Suprapubic skin (tissue), 4 donors: ENCODE data around the gene TMEM213. TPM values are rescaled to one million over a fixed set of nuclear protein-coding genes. Genes with fewer than 3 reads are reported as not detected.

Source experiments
- DNase-seq, 2 donors: peaks; one replicate each; pipeline ENCODE4 v3.0.0-alpha.2; 2019; ENCODE audit warnings: low spot score in 2 of 2
- H3K27ac ChIP-seq: fragments of 200-600 bp; sonication (generic); one replicate; pipeline ENCODE4 v1.5.1; 2019
- H3K27me3 ChIP-seq: fragments of 200-600 bp; sonication (generic); one replicate; pipeline ENCODE4 v1.5.1; 2019
- H3K36me3 ChIP-seq: fragments of 200-600 bp; sonication (generic); one replicate; pipeline ENCODE4 v1.5.1; 2019
- H3K4me1 ChIP-seq: fragments of 200-600 bp; sonication (generic); one replicate; pipeline ENCODE4 v1.5.1; 2019
- H3K4me3 ChIP-seq: fragments of 200-600 bp; sonication (generic); one replicate; pipeline ENCODE4 v1.5.1; 2019; ENCODE audit warnings: mild to moderate bottlenecking
- H3K9me3 ChIP-seq: fragments of 200-600 bp; sonication (generic); one replicate; pipeline ENCODE4 v1.5.1; 2019
- CTCF ChIP-seq, 2 donors: fragments of 200-600 bp in 1 of 2; fragments of 450-650 bp in 1 of 2; sonication (generic) in 1 of 2; IDR thresholded peaks; one replicate each; pipeline ENCODE4 v1.5.1; 2016 to 2019; ENCODE audit warnings: antibody characterized with exemption in 2 of 2, mild to moderate bottlenecking in 1 of 2, moderate library complexity in 1 of 2
- EP300 ChIP-seq: sonication (generic); formaldehyde crosslinking; IDR thresholded peaks from one replicate; pipeline ENCODE4 v1.6.1; 2017; ENCODE audit warnings: antibody characterized with exemption
- POLR2A ChIP-seq, 2 donors: fragments of 450-650 bp; IDR thresholded peaks; one replicate each; pipeline ENCODE4 v1.6.1; 2017; ENCODE audit warnings: antibody characterized with exemption in 2 of 2, mild to moderate bottlenecking in 2 of 2, moderate library complexity in 2 of 2
- POLR2AphosphoS5 ChIP-seq, 3 donors: sonication (generic); formaldehyde crosslinking; IDR thresholded peaks; one replicate each; pipeline ENCODE4 v1.6.1; 2017; ENCODE audit warnings: antibody characterized with exemption in 3 of 3
- WGBS: methylation state at CpG from one replicate; pipeline ENCODE4 v1.1.5; 2018; 5-methylcytosine and 5-hydroxymethylcytosine counted together
- total RNA-seq, 4 donors: library from RNA; depleted of rRNA; stranded (reverse); fragments of >200 nt; gene quantifications; one replicate each; pipeline ENCODE4 v1.1.0, GENCODE V29; 2016

The TMEM213 gene
- total RNA-seq, 4 donors from 2014 or later: 11.4 to 20.8 (median 14.8) TPM

- no peak overlapping the region for H3K4me3 ChIP-seq
- WGBS: 92% methylated on average over 5 of the region's 5 CpGs
- no peaks in the 10 kb centered on the region for H3K27me3 ChIP-seq
- no peak for TF ChIP-seq POLR2A (IDR thresholded peaks at IDR 0.05)
- TF ChIP-seq POLR2AphosphoS5 (IDR thresholded peaks at IDR 0.05): no peak
- TF ChIP-seq CTCF (IDR thresholded peaks at IDR 0.05): no peak
- TF ChIP-seq EP300: no peak
- peaks cover 6% of the 10 kb centered on the region for H3K36me3 ChIP-seq
- no peak overlapping the region for H3K27ac ChIP-seq
- no peak for DNase-seq
- H3K4me1 ChIP-seq: no peaks in the 10 kb centered on the region
- H3K9me3 ChIP-seq: no peaks in the 10 kb centered on the region
Measured at GRCh38 chr7:138852469-138852868, 54.7 kb downstream of the TMEM213 start.

- Histone ChIP-seq H3K36me3 (peaks cover 6% of the 10 kb centered on the region), H3K27me3 (no peaks in the 10 kb centered on the region), H3K9me3 (no peaks in the 10 kb centered on the region), H3K4me1 (no peaks in the 10 kb centered on the region), H3K4me3 (no peak overlapping the region), H3K27ac (no peak overlapping the region)
- no peak for DNase-seq
- TF ChIP-seq CTCF (IDR thresholded peaks at IDR 0.05) (no peak), EP300 (no peak), POLR2A (IDR thresholded peaks at IDR 0.05) (no peak), POLR2AphosphoS5 (IDR thresholded peaks at IDR 0.05) (no peak)
- 88% methylated on average over 3 of the region's 3 CpGs for WGBS
Measured at GRCh38 chr7:138853448-138853847, 55.7 kb downstream of the TMEM213 start.

GRCh38 chr7:138854115-138854645 lies 56.4 kb downstream of the TMEM213 start:
- peaks cover 6% of the 10 kb centered on the region for H3K36me3 ChIP-seq
- H3K27ac ChIP-seq: no peak overlapping the region
- WGBS: 89% methylated on average over 5 of the region's 5 CpGs
- no peaks in the 10 kb centered on the region for H3K9me3 ChIP-seq
- no peaks in the 10 kb centered on the region for H3K27me3 ChIP-seq
- TF ChIP-seq POLR2A (IDR thresholded peaks at IDR 0.05): no peak
- TF ChIP-seq EP300: no peak
- TF ChIP-seq CTCF (IDR thresholded peaks at IDR 0.05): no peak
- no peak for TF ChIP-seq POLR2AphosphoS5 (IDR thresholded peaks at IDR 0.05)
- no peak for DNase-seq
- H3K4me3 ChIP-seq: no peak overlapping the region
- H3K4me1 ChIP-seq: no peaks in the 10 kb centered on the region

GRCh38 chr7:138857728-138858127 lies 59.9 kb downstream of the TMEM213 start:
- H3K9me3 ChIP-seq: no peaks in the 10 kb centered on the region
- H3K4me3 ChIP-seq: no peak overlapping the region
- TF ChIP-seq EP300: no peak
- TF ChIP-seq POLR2AphosphoS5 (IDR thresholded peaks at IDR 0.05): no peak
- no peak for TF ChIP-seq POLR2A (IDR thresholded peaks at IDR 0.05)
- TF ChIP-seq CTCF (IDR thresholded peaks at IDR 0.05): no peak
- peaks cover 6% of the 10 kb centered on the region for H3K36me3 ChIP-seq
- DNase-seq: no peak
- H3K27me3 ChIP-seq: no peaks in the 10 kb centered on the region
- no peak overlapping the region for H3K27ac ChIP-seq
- H3K4me1 ChIP-seq: no peaks in the 10 kb centered on the region

GRCh38 chr7:138861051-138861450 lies 63.3 kb downstream of the TMEM213 start:
- TF ChIP-seq CTCF (IDR thresholded peaks at IDR 0.05) (no peak), EP300 (no peak)
- 98% methylated on average over 16 of the region's 16 CpGs for WGBS
- Histone ChIP-seq H3K9me3 (no peaks in the 10 kb centered on the region), H3K4me1 (no peaks in the 10 kb centered on the region), H3K27me3 (no peaks in the 10 kb centered on the region), H3K27ac (no peak overlapping the region), H3K4me3 (no peak overlapping the region), H3K36me3 (peaks cover 6% of the 10 kb centered on the region)
- no peak for DNase-seq
